ENCODE measurements around the gene PSAP.

PSAP gene

GRCh38 chr10:71844084-71844483, 7.0 kb downstream of the PSAP start:
- no peak for DNase-seq

GRCh38 chr10:71842856-71843686, 8.0 kb downstream of the PSAP start:
- no peak for DNase-seq

GRCh38 chr10:71842422-71842821, 8.6 kb downstream of the PSAP start:
- no peak for DNase-seq

GRCh38 chr10:71840958-71841335, 10.1 kb downstream of the PSAP start:
- DNase-seq: no peak

- DNase-seq: no peak
Observed at GRCh38 chr10:71840177-71840957, 10.7 kb downstream of the PSAP start.

- DNase-seq: no peak
Observed at GRCh38 chr10:71838264-71839211, 12.5 kb downstream of the PSAP start.

GRCh38 chr10:71837098-71837827, 13.8 kb downstream of the PSAP start:
- DNase-seq: no peak

- DNase-seq: no peak
Observed at GRCh38 chr10:71836596-71836974, 14.5 kb downstream of the PSAP start.

- no peak for DNase-seq
Observed at GRCh38 chr10:71835671-71836595, 15.1 kb downstream of the PSAP start.

- no peak for DNase-seq
Observed at GRCh38 chr10:71834343-71834674, 16.7 kb downstream of the PSAP start.

GRCh38 chr10:71833451-71834342, 17.4 kb downstream of the PSAP start:
- DNase-seq: no peak

GRCh38 chr10:71832967-71833366, 18.1 kb downstream of the PSAP start:
- DNase-seq: no peak

GRCh38 chr10:71831646-71832552, 19.2 kb downstream of the PSAP start:
- no peak for DNase-seq

- no peak for DNase-seq
Observed at GRCh38 chr10:71830726-71831125, 20.3 kb downstream of the PSAP start.

GRCh38 chr10:71829896-71830295, 21.2 kb downstream of the PSAP start:
- DNase-seq: no peak

GRCh38 chr10:71829171-71829570, 21.9 kb downstream of the PSAP start:
- DNase-seq: no peak

GRCh38 chr10:71828702-71829101, 22.3 kb downstream of the PSAP start:
- DNase-seq: no peak

- no peak for DNase-seq
Observed at GRCh38 chr10:71827852-71828251, 23.2 kb downstream of the PSAP start.

GRCh38 chr10:71825217-71825616, 25.8 kb downstream of the PSAP start:
- DNase-seq: no peak

Data from NK-92 treated with Interleukin-12 subunit alpha and Interleukin-12 subunit beta, amount 100 ng/mL, for 24 hours (cell line).